Measurements from ENCODE around the gene HDAC7. TPM values are rescaled to one million over a fixed set of nuclear protein-coding genes. Genes with fewer than 3 reads are reported as not detected.
A peak's percentile ranks its signal among the peaks of the same experiment; 100 is the strongest.

Gene HDAC7
- total RNA-seq, 1 experiment from 2014 or later: 37.1 TPM

GRCh38 chr12:47828008-47828975 lies 8.6 kb upstream of the HDAC7 start:
- no peaks in the 10 kb centered on the region for H3K36me3 ChIP-seq
- H3K27me3 ChIP-seq: no peaks in the 10 kb centered on the region
- peak; percentile 79 to 88 for DNase-seq
- H3K9me3 ChIP-seq (replicated peaks): no peaks in the 10 kb centered on the region
- no peak overlapping the region; the same call in 1 of the 2 replicates for H3K27ac ChIP-seq
- peaks cover 40% of the 10 kb centered on the region for H3K4me1 ChIP-seq
- peak overlapping the region; percentile 42; the same call in 1 of the 2 replicates for H3K4me3 ChIP-seq

GRCh38 chr12:47825173-47825639 lies 5.5 kb upstream of the HDAC7 start:
- no peak overlapping the region for H3K4me3 ChIP-seq
- H3K27ac ChIP-seq: no peak overlapping the region
- no peaks in the 10 kb centered on the region for H3K36me3 ChIP-seq
- peaks cover 36% of the 10 kb centered on the region for H3K4me1 ChIP-seq
- no peaks in the 10 kb centered on the region for H3K27me3 ChIP-seq
- DNase-seq: no peak
- no peaks in the 10 kb centered on the region for H3K9me3 ChIP-seq (replicated peaks)

GRCh38 chr12:47824635-47825034 lies 4.9 kb upstream of the HDAC7 start:
- Histone ChIP-seq H3K4me1 (peaks cover 30% of the 10 kb centered on the region), H3K27me3 (no peaks in the 10 kb centered on the region)

GRCh38 chr12:47824198-47824597 lies 4.5 kb upstream of the HDAC7 start:
- H3K4me1 ChIP-seq: peaks cover 26% of the 10 kb centered on the region
- no peaks in the 10 kb centered on the region for H3K9me3 ChIP-seq (replicated peaks)
- no peaks in the 10 kb centered on the region for H3K36me3 ChIP-seq
- H3K27me3 ChIP-seq: no peaks in the 10 kb centered on the region
- H3K27ac ChIP-seq: no peak overlapping the region
- H3K4me3 ChIP-seq: no peak overlapping the region
- DNase-seq: no peak

More at GRCh38 chr12:47824635-47825034, 4.9 kb upstream of the HDAC7 start:
- H3K36me3 ChIP-seq: no peaks in the 10 kb centered on the region
- no peak overlapping the region for H3K27ac ChIP-seq
- no peak for DNase-seq
- no peak overlapping the region for H3K4me3 ChIP-seq
- no peaks in the 10 kb centered on the region for H3K9me3 ChIP-seq (replicated peaks)

- H3K4me3 ChIP-seq: no peak overlapping the region
- DNase-seq: no peak
- no peak overlapping the region for H3K27ac ChIP-seq
- H3K27me3 ChIP-seq: no peaks in the 10 kb centered on the region
- H3K4me1 ChIP-seq: peaks cover 26% of the 10 kb centered on the region
- no peaks in the 10 kb centered on the region for H3K9me3 ChIP-seq (replicated peaks)
- H3K36me3 ChIP-seq: no peaks in the 10 kb centered on the region
These were observed 3.9 kb upstream of the HDAC7 start for GRCh38 chr12:47823422-47824086.

GRCh38 chr12:47822863-47823262 lies 3.2 kb upstream of the HDAC7 start:
- DNase-seq: no peak
- H3K27ac ChIP-seq: no peak overlapping the region

GRCh38 chr12:47822401-47822800 lies 2.7 kb upstream of the HDAC7 start:
- peaks cover 29% of the 10 kb centered on the region for H3K4me1 ChIP-seq
- H3K9me3 ChIP-seq (replicated peaks): no peaks in the 10 kb centered on the region
- no peak overlapping the region for H3K4me3 ChIP-seq
- DNase-seq: no peak
- H3K27me3 ChIP-seq: no peaks in the 10 kb centered on the region
- no peak overlapping the region for H3K27ac ChIP-seq
- no peaks in the 10 kb centered on the region for H3K36me3 ChIP-seq

More at GRCh38 chr12:47822863-47823262, 3.2 kb upstream of the HDAC7 start:
- Histone ChIP-seq H3K4me3 (no peak overlapping the region), H3K4me1 (peaks cover 24% of the 10 kb centered on the region), H3K9me3 (replicated peaks) (no peaks in the 10 kb centered on the region), H3K27me3 (no peaks in the 10 kb centered on the region), H3K36me3 (no peaks in the 10 kb centered on the region)

- Histone ChIP-seq H3K27me3 (no peaks in the 10 kb centered on the region), H3K27ac (peak overlapping the region; percentile 95), H3K36me3 (no peaks in the 10 kb centered on the region), H3K4me1 (peaks cover 36% of the 10 kb centered on the region), H3K4me3 (peak overlapping the region; percentile 81), H3K9me3 (replicated peaks) (no peaks in the 10 kb centered on the region)
- DNase-seq: no peak
These were observed 1.6 kb upstream of the HDAC7 start for GRCh38 chr12:47821346-47821706.

GRCh38 chr12:47820631-47821345 lies 1.1 kb upstream of the HDAC7 start:
- DNase-seq: peak; percentile 94

GRCh38 chr12:47819138-47819895 lies 386 bp downstream of the HDAC7 start:
- DNase-seq: peak; percentile 61 to 64

More at GRCh38 chr12:47820631-47821345, 1.1 kb upstream of the HDAC7 start:
- Histone ChIP-seq H3K9me3 (replicated peaks) (no peaks in the 10 kb centered on the region), H3K36me3 (no peaks in the 10 kb centered on the region), H3K27me3 (no peaks in the 10 kb centered on the region), H3K27ac (peak overlapping the region; percentile 95), H3K4me1 (peaks cover 36% of the 10 kb centered on the region), H3K4me3 (peak overlapping the region; percentile 81)

GRCh38 chr12:47818467-47819137 lies 1.1 kb downstream of the HDAC7 start:
- Histone ChIP-seq H3K36me3 (no peaks in the 10 kb centered on the region), H3K27ac (peak overlapping the region; percentile 64; the same call in 1 of the 2 replicates), H3K27me3 (no peaks in the 10 kb centered on the region), H3K4me1 (peaks cover 43% of the 10 kb centered on the region), H3K9me3 (replicated peaks) (no peaks in the 10 kb centered on the region), H3K4me3 (peak overlapping the region; percentile 81)
- DNase-seq: peak in 1 of 2 experiments; percentile 27

More at GRCh38 chr12:47819138-47819895, 386 bp downstream of the HDAC7 start:
- H3K9me3 ChIP-seq (replicated peaks): no peaks in the 10 kb centered on the region
- no peaks in the 10 kb centered on the region for H3K27me3 ChIP-seq
- H3K36me3 ChIP-seq: no peaks in the 10 kb centered on the region
- peak overlapping the region; percentile 64; the same call in 1 of the 2 replicates for H3K27ac ChIP-seq
- H3K4me3 ChIP-seq: peak overlapping the region; percentile 81
- H3K4me1 ChIP-seq: peaks cover 36% of the 10 kb centered on the region

- Histone ChIP-seq H3K4me3 (no peak overlapping the region), H3K9me3 (replicated peaks) (no peaks in the 10 kb centered on the region), H3K4me1 (peaks cover 48% of the 10 kb centered on the region), H3K27ac (no peak overlapping the region), H3K36me3 (no peaks in the 10 kb centered on the region), H3K27me3 (no peaks in the 10 kb centered on the region)
- no peak for DNase-seq
These were observed 1.7 kb downstream of the HDAC7 start for GRCh38 chr12:47818007-47818376.

GRCh38 chr12:47817272-47818006 lies 2.3 kb downstream of the HDAC7 start:
- Histone ChIP-seq H3K27me3 (no peaks in the 10 kb centered on the region), H3K27ac (no peak overlapping the region), H3K4me3 (no peak overlapping the region), H3K4me1 (peaks cover 51% of the 10 kb centered on the region), H3K9me3 (replicated peaks) (no peaks in the 10 kb centered on the region), H3K36me3 (no peaks in the 10 kb centered on the region)
- DNase-seq: peak in 1 of 2 experiments; percentile 27

Data from SJCRH30 (cell line).